NCI-H146 (cell line): ENCODE results near the gene MRPS2.
"Not testable (repeated sequence)": the region's sequence is repeated elsewhere in the genome, so short reads cannot be mapped to it uniquely, and the experiment has no call there.

Experiments
- DNase-seq: peaks from one replicate; lab custom pipeline; 2025; lab: John Stamatoyannopoulos, UW

MRPS2 gene

DNA sequence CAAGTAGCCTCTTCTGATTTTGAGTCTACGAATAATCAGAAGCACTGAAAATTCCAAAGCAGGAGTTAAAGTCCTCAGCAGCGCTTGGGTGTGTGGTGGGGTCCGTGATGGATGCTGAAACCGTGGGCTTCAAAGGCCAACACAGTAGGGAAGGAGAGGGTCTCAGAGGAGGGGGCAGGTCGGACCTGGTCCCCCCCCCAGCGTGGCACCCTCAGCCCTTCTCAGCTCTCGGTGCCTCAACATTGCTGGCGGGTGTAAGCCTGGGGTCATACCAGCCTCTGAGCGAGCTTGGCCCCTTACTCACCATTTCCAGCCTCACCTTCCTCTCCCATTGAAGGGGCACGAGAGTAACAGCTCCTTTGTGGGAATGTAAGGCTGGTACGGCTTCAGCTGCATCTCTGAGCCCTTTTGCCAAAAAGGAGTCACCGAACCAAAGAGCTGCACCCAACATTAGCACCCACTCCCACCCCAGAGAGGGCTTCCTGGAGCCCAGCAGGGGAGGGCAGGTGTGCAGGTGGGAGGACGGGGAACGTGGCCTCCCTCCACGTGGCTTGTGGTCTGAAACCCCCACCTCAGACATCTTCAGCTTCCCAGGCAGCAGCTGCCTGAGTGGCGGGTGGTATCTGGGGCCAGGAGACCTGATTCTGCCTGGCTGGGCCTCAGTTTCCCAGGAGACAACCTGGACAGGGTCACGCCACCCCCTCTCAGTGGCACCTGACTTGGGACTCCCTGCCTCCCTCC lies 14.0 kb downstream of the MRPS2 start:
- no peak for DNase-seq

GRCh38 chr9:135515083-135515951 lies 14.8 kb downstream of the MRPS2 start:
- DNase-seq, result no peak

GRCh38 chr9:135516132-135516860 lies 15.8 kb downstream of the MRPS2 start:
- no peak for DNase-seq

DNA sequence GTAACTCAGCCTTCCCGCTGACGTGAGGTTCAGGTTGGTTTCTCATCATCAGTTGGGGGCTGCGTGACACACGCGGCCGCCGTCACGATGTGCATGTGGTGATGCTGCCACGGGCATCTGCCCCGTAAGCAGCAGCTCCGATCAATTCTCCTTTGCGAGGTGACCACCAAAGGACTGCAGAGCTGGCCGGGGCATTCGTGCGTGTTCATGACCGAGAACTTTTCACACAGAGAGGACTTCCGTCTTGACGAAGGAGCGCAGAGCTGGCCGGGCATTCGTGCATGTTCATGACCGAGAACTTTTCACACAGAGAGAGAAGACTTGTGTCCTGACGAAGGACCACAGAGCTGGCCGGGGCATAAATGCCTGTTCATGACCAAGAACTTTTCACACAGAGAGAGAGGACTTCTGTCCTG lies 16.9 kb downstream of the MRPS2 start:
- DNase-seq, result no peak

- no peak for DNase-seq
Measured at GRCh38 chr9:135519179-135519971, 18.9 kb downstream of the MRPS2 start.

DNA sequence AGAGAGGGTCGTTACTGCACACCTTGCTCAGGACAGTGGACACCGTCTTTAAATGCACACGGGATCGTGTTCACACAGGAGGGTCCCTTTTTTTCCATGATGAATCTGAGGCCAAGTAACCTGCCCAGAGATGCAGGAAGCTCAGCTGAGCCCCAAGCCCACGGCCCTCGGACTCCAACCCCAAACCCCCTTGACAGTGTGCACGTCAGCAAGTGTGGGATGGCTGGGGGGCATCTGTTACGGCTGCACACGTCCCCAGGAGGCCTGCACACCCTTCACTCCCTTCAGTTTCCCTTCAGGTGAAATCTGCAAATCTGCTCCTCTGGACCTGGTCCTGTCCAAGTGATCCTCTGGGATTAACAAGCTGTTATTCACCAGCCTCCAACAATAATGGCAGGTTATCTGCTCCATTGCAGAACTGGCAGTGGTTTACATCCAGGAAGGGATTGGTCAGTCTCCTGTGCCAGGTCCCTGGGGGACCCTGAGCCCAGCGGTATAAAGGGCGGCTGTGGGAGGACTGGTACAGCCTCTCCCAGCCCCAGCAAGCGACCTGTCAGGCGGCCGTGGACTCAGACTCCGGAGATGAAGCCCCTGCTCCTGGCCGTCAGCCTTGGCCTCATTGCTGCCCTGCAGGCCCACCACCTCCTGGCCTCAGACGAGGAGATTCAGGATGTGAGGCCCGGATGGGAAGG lies 20.6 kb downstream of the MRPS2 start, which contains the start of gene LCN1:
Gene LCN1 (plus strand): TSS at position 525 of the 692 bp plus-strand sequence. CDS start 58 bp downstream, at position 583.
- DNase-seq, result no peak

DNA sequence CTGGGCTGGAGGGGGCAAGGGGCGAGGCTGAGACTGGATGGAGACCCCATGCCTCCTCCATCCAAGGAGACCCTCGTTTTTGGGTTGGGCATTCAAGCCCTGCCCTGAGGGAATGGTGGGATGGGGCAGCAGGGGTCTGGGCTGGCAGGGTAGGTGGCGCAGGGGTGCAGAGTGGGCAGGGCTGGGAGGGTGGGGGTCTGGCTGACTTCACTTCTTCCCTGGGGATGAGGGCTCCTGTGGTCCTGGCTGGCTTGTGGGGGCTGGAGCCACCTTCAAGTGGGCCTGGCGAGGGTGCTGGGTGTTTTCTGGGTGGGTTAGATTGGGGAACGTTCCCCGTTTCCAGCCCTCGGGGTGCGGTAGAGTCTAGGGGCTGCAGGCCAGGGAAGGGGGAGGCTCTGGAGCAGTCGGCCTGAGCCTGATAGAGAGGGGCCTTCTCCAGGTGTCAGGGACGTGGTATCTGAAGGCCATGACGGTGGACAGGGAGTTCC lies 21.2 kb downstream of the MRPS2 start:
- no peak for DNase-seq

DNA sequence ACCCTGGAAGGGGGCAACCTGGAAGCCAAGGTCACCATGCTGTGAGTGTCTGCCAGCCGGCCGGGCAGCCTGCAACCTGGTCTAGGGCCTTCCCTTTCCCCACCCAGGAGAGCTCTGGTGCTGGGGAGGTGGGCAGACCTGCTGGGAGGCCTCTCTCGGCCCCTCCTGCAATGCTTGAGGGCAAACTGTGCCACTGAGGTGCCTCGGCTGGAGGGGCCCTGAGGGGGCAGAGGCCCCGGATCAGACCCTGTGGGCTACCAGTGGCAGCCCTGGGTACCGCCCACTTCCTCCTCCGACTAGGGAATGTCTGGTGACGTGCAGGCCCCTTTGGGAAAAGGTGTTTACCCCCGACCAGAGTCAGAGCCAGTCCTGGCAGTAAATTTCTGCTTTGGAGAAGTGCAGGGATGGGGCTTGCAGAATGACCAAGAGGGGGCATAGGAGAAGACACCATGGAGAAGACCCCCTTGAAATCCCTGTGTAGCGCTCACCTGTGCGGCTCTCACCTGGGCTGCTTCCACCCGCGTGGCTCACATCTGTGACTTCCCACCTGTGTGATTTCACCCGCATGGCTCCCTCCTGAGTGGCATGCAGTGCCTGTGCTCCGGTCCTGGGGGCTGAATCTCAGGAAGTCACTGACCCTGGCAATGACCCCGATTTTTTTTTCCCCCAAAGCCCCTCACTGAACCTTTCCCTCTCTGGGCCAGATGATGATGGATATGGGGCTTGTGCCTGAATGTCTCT lies 21.8 kb downstream of the MRPS2 start:
- no peak for DNase-seq

DNA sequence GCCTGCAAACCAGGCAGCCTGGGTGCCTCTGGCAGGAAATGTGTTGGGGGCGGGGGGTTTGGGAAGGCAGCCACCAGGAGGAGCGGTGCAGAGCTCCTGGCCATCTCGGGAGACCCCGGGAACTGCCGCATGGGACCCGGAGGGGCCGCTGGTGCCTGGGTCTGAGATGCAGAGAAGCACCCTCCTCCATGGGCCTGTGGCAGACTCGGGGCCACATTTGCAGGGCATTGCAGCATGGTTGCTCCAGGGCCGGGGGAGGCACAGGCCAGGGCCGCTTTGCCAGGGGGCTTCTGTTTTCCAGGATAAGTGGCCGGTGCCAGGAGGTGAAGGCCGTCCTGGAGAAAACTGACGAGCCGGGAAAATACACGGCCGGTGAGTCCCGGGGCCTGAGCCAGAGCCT lies 22.4 kb downstream of the MRPS2 start:
- DNase-seq, result no peak

- DNase-seq, result no peak
Measured at GRCh38 chr9:135523521-135524129, 23.1 kb downstream of the MRPS2 start.

DNA sequence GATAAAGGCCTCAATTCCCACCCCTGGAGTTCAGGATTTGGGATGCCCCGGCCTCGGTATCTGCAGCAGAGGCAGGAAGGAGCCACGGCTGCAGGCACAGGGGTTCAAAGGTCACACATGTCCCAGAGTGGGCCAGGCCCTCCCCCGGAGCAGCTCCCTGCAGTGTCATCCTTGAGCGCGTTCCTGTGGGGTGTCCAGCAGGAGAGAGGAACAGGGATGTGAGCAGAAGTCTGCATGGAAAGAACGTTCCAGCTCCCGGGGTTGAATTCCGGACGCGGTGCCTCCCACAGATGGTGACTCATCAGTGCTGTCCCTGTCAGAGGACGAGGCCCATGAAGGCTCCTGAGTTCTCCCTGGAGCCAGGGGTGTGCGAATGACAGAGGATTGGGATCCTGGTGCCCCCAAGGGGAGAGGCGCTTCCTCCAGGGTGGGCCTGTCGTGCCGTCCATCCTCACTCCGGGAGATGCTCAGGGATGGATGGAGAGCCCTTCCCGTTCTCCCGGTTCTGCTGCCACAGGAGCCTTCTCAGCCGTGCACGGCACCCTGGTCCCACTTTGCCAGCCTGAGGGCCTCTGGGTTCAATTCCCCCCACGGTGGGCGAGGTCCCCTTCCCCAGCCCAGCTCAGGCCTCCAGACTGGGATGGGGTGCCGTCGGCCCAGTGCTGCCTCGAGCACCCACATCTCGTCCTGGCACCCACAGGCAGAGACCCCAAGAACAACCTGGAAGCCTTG lies 23.8 kb downstream of the MRPS2 start:
- no peak for DNase-seq

- no peak for DNase-seq
Measured at GRCh38 chr9:135525241-135526088, 25.0 kb downstream of the MRPS2 start.

- no peak for DNase-seq
Measured at GRCh38 chr9:135526089-135526729, 25.7 kb downstream of the MRPS2 start.

DNA sequence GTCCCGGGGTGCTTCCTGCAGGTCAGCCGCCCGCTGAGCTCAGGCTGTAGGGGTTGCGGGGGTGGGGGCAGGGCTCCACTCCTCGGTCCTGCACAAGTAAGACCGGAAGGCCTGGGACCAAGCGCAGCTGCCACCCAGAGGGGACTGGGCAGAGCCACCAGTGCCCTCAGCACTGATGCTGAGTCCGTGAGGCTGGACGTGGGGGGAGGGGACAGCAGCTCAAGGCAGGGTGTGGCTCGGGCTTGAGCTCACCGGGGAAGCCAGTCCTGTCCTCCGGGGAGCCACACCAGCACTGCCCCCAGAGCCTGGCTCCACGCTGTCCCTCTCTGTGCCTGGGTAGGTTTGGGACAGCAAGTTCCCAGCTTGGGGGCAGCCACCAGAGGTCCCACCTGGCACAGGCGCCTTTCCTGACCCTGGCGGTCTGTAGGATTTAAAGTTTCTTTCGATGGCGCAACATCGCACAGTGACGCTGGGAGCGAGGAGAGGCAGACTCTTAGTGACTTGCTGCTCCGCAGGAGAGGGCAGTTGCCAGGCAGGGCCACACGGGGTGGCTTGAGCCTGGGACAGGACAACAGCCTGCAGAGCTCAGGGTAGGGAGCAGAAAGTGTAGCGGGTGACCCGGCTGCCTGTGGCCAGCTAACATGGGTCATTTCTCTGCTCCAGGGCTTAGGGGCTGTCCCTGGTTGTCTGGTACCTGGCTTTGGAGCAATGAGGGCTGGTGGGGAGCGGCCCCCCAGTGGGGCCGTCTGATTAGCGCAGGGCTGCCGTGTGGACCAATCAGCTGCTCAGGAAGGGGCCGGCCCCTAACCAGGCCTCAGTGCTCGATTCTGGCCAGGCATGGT lies 26.5 kb downstream of the MRPS2 start:
- DNase-seq, result no peak

- not testable (repeated sequence) for DNase-seq
Measured at GRCh38 chr9:135528842-135529435, 28.5 kb downstream of the MRPS2 start.

DNA sequence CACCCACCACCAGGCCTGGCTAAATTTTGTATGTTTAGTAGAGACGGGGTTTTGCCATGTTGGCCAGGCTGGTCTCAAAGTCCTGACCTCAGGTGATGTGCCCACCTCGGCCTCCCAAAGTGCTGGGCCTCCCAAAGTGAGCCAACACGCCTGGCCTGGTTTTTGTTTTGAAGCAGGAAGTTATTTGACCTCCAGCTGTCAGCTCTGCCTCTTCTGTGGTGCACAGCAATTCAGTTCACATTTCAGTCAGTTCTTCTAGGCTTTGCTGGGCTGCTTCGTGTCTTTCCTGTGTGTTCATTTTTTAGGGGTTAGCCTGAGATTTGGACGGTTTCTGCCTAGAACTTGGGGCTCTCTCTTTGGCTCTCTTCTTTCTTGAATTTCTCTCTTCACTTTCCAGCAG lies 29.7 kb downstream of the MRPS2 start:
- DNase-seq, result no peak
